Esophagus muscularis mucosa (tissue), 4 donors: ENCODE measurements around the gene SRSF12.

Experiments used
- EP300 ChIP-seq: sonication (generic); formaldehyde crosslinking; IDR thresholded peaks from one replicate; pipeline ENCODE4 v1.6.1; 2017; ENCODE audit warnings: antibody characterized with exemption
- POLR2A ChIP-seq: fragments of 450-650 bp; IDR thresholded peaks from one replicate; pipeline ENCODE4 v1.6.1; 2017; ENCODE audit warnings: antibody characterized with exemption, moderate library complexity, mild to moderate bottlenecking, low read depth
- POLR2AphosphoS5 ChIP-seq, 2 donors: sonication (generic); formaldehyde crosslinking; IDR thresholded peaks; one replicate each; pipeline ENCODE4 v1.6.1; 2017; ENCODE audit warnings: antibody characterized with exemption in 2 of 2
- TF ChIP-seq, protein P1 (sequence below), 3 experiments: fragments of 200-600 bp in 2 of 3; fragments of 450-650 bp in 1 of 3; sonication (generic) in 2 of 3; IDR thresholded peaks; one replicate each; pipeline ENCODE4 v1.5.1; 2017 to 2019; ENCODE audit warnings: antibody characterized with exemption in 3 of 3, mild to moderate bottlenecking in 2 of 3, moderate library complexity in 1 of 3

GRCh38 chr6:89134723-89135122, 16.9 kb upstream of the SRSF12 start:
- TF ChIP-seq, protein P1, sequence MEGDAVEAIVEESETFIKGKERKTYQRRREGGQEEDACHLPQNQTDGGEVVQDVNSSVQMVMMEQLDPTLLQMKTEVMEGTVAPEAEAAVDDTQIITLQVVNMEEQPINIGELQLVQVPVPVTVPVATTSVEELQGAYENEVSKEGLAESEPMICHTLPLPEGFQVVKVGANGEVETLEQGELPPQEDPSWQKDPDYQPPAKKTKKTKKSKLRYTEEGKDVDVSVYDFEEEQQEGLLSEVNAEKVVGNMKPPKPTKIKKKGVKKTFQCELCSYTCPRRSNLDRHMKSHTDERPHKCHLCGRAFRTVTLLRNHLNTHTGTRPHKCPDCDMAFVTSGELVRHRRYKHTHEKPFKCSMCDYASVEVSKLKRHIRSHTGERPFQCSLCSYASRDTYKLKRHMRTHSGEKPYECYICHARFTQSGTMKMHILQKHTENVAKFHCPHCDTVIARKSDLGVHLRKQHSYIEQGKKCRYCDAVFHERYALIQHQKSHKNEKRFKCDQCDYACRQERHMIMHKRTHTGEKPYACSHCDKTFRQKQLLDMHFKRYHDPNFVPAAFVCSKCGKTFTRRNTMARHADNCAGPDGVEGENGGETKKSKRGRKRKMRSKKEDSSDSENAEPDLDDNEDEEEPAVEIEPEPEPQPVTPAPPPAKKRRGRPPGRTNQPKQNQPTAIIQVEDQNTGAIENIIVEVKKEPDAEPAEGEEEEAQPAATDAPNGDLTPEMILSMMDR (IDR thresholded peaks at IDR 0.05), result no peak
- TF ChIP-seq POLR2A, result no peak
- TF ChIP-seq POLR2AphosphoS5 (IDR thresholded peaks at IDR 0.05), result no peak
- TF ChIP-seq EP300, result no peak
